Erythroblast (primary cell): ENCODE data around the gene RILP.

Experiments used
- GATA1 ChIP-seq: IDR thresholded peaks from 2 replicates; pipeline ENCODE4 v1.6.1; 2011; ENCODE audit warnings: low read depth, mild to moderate bottlenecking, control low read depth, low read length, moderate library complexity
- POLR2A ChIP-seq: IDR thresholded peaks from 2 replicates; pipeline ENCODE4 v1.6.1; 2011; ENCODE audit warnings: mild to moderate bottlenecking, low read length

DNA sequence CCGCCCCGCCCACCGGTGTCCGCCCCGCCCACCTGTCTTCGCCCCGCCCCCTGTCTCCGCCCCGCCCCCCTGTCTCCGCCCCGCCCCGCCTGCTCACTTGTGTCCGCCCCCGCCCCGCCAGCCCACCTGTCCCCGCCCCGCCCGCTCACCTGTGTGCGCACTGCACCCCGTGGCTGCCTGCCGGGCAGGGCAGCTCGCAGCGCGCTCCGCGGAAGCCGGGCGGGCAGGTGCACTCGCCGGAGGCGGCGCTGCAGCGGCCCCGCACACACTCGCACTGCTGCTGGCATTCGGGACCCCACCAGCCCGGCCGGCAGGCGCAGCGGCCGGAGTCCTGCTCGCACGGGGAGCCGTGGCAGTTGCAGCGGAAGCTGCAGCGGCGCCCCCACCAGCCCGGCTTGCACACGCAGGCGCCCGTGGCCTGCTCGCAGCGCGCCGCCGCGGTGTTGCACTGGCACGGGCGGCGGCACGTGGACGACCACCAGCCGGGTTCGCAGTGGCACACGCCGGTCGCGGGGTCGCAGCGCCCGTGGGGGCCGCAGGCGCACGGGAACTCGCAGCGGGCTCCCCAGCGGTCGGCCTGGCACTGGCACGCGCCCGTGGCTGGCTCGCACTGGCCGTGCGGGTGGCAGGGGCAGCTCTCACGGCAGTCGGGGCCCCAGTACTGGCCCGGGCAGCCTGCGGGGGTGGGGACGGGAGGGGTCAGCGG lies 6.2 kb downstream of the RILP start:
- TF ChIP-seq POLR2A (no peak), GATA1 (no peak)
